Glutamatergic neuron (in vitro differentiated cells): ENCODE measurements around the gene CDC5L. TPM values are rescaled to one million over a fixed set of nuclear protein-coding genes. Genes with fewer than 3 reads are reported as not detected.

ENCODE experiments used
- DNase-seq: peaks from one replicate; pipeline ENCODE4 v3.0.0; 2022
- H3K27ac Mint-ChIP-seq: one replicate; pipeline ENCODE4 v1.8.0; 2020; ENCODE audit warnings: mild to moderate bottlenecking, mixed read lengths, inconsistent platforms; ENCODE audit not compliant: unreplicated experiment
- H3K27me3 Mint-ChIP-seq: one replicate; pipeline ENCODE4 v1.8.0; 2020; ENCODE audit warnings: mild to moderate bottlenecking, moderate library complexity, mixed read lengths, inconsistent platforms; ENCODE audit not compliant: unreplicated experiment
- H3K36me3 Mint-ChIP-seq: one replicate; pipeline ENCODE4 v1.8.0; 2020; ENCODE audit warnings: mild to moderate bottlenecking, mixed read lengths, inconsistent platforms; ENCODE audit not compliant: unreplicated experiment
- H3K4me1 Mint-ChIP-seq: one replicate; pipeline ENCODE4 v1.8.0; 2020; ENCODE audit warnings: mild to moderate bottlenecking, low read depth, mixed read lengths, inconsistent platforms; ENCODE audit not compliant: unreplicated experiment
- H3K4me3 Mint-ChIP-seq: one replicate; pipeline ENCODE4 v1.8.0; 2020; ENCODE audit warnings: mild to moderate bottlenecking, mixed read lengths, inconsistent platforms; ENCODE audit not compliant: unreplicated experiment
- H3K9me3 Mint-ChIP-seq: one replicate; pipeline ENCODE4 v1.8.0; 2020; ENCODE audit warnings: mild to moderate bottlenecking, moderate library complexity, mixed read lengths, inconsistent platforms; ENCODE audit not compliant: unreplicated experiment
- total RNA-seq: library from RNA; stranded (reverse); fragmentation: NEBNext Ultra II Directional; extraction: Animal tissue kit (Norgen Biotek cat#: 25700); gene quantifications from one replicate; pipeline ENCODE4 v1.2.1, GENCODE V29; 2021; ENCODE audit not compliant: unreplicated experiment
- TF ChIP-seq, protein P1 (sequence below): fragments of 200-600 bp; sonication (generic); IDR thresholded peaks from one replicate; pipeline ENCODE4 v1.5.0; 2021; ENCODE audit not compliant: partially characterized antibody, unreplicated experiment

CDC5L gene
- total RNA-seq, 1 donor from 2014 or later = 19.6 TPM

GRCh38 chr6:44481056-44481455 lies 93.5 kb downstream of the CDC5L start:
- Mint-ChIP-seq H3K4me3 (no peak overlapping the region), H3K4me1 (peaks cover 9% of the 10 kb centered on the region), H3K9me3 (peaks cover 2% of the 10 kb centered on the region), H3K27ac (no peak overlapping the region), H3K36me3 (no peaks in the 10 kb centered on the region), H3K27me3 (no peaks in the 10 kb centered on the region)
- TF ChIP-seq, protein P1, sequence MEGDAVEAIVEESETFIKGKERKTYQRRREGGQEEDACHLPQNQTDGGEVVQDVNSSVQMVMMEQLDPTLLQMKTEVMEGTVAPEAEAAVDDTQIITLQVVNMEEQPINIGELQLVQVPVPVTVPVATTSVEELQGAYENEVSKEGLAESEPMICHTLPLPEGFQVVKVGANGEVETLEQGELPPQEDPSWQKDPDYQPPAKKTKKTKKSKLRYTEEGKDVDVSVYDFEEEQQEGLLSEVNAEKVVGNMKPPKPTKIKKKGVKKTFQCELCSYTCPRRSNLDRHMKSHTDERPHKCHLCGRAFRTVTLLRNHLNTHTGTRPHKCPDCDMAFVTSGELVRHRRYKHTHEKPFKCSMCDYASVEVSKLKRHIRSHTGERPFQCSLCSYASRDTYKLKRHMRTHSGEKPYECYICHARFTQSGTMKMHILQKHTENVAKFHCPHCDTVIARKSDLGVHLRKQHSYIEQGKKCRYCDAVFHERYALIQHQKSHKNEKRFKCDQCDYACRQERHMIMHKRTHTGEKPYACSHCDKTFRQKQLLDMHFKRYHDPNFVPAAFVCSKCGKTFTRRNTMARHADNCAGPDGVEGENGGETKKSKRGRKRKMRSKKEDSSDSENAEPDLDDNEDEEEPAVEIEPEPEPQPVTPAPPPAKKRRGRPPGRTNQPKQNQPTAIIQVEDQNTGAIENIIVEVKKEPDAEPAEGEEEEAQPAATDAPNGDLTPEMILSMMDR = no peak
- DNase-seq = no peak

GRCh38 chr6:44481760-44482159 lies 94.3 kb downstream of the CDC5L start:
- H3K36me3 Mint-ChIP-seq = no peaks in the 10 kb centered on the region
- peak overlapping the region; percentile 37 for H3K4me3 Mint-ChIP-seq
- no peak for DNase-seq
- H3K27ac Mint-ChIP-seq = no peak overlapping the region
- peaks cover 2% of the 10 kb centered on the region for H3K9me3 Mint-ChIP-seq
- H3K27me3 Mint-ChIP-seq = no peaks in the 10 kb centered on the region
- peaks cover 6% of the 10 kb centered on the region for H3K4me1 Mint-ChIP-seq
- TF ChIP-seq, protein P1 = no peak

- H3K9me3 Mint-ChIP-seq = no peaks in the 10 kb centered on the region
- H3K4me3 Mint-ChIP-seq = no peak overlapping the region
- H3K4me1 Mint-ChIP-seq = peaks cover 6% of the 10 kb centered on the region
- DNase-seq = no peak
- H3K36me3 Mint-ChIP-seq = no peaks in the 10 kb centered on the region
- TF ChIP-seq, protein P1 = no peak
- H3K27me3 Mint-ChIP-seq = peaks cover 4% of the 10 kb centered on the region
- H3K27ac Mint-ChIP-seq = no peak overlapping the region
Observed at GRCh38 chr6:44485601-44486401, 98.3 kb downstream of the CDC5L start.

DNA sequence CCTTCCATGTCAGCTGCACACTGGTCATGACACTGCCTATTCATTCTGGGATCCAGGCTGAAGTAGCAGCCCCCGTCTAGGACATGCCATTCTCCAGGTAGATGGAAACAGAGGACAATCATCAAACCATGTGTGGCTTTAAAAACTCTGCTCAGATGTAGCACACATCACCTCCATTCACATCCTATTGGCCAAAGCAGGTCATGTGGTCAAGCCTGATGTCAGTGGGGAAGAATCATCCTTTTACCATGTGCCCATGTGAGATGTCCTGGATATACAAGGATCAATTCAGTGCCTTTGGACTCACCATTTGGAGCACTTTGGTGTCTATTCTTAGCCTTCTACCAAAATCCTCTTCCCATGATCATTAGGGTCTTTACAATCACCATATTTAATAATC lies 99.5 kb downstream of the CDC5L start:
- no peak overlapping the region for H3K27ac Mint-ChIP-seq
- TF ChIP-seq, protein P1 = no peak
- no peaks in the 10 kb centered on the region for H3K36me3 Mint-ChIP-seq
- no peak for DNase-seq
- no peaks in the 10 kb centered on the region for H3K9me3 Mint-ChIP-seq
- peaks cover 4% of the 10 kb centered on the region for H3K27me3 Mint-ChIP-seq
- peaks cover 6% of the 10 kb centered on the region for H3K4me1 Mint-ChIP-seq
- no peak overlapping the region for H3K4me3 Mint-ChIP-seq

GRCh38 chr6:44487586-44487985 lies 100.1 kb downstream of the CDC5L start:
- Mint-ChIP-seq H3K36me3 (no peaks in the 10 kb centered on the region), H3K4me1 (peaks cover 6% of the 10 kb centered on the region), H3K9me3 (no peaks in the 10 kb centered on the region), H3K4me3 (no peak overlapping the region), H3K27ac (no peak overlapping the region), H3K27me3 (peaks cover 4% of the 10 kb centered on the region)
- TF ChIP-seq, protein P1 = no peak
- DNase-seq = no peak
